Dermis microvascular lymphatic vessel endothelial cell (primary cell): ENCODE data around the gene HBD. TPM values are rescaled to one million over a fixed set of nuclear protein-coding genes. Genes with fewer than 3 reads are reported as not detected.
A peak's percentile ranks its signal among the peaks of the same experiment; 100 is the strongest.

Source experiments
- DNase-seq, 2 donors: peaks; one replicate each; pipeline versions ENCODE4 v3.0.0 to v3.0.0-alpha.2; 2010; ENCODE audit warnings: low read depth in 2 of 2
- total RNA-seq: library from RNA; depleted of rRNA; stranded (reverse); fragments of >200 nt; gene quantifications from 2 replicates; pipeline ENCODE4 v1.2.1, GENCODE V29; 2014

The HBD gene
- total RNA-seq, 1 donor from 2014 or later, result not detected

DNA sequence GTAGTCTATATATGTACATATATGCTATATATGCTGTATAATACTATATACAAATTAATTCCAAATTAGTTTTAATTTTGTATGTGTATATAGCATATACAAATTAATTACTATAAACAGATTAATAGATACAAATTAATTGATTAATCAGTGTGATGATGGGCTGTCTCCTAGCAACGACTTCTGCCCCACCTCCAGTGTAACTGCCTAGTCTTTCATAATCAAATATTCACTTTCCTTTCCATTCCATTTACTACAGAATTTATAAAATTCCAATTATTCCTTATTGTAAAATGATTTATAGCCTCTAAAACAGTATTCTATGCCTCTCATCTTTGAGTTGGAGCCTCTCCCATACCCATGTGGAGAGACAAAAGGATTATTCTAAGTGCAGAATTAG, 976 bp downstream of the HBD start:
- DNase-seq, result no peak

DNA sequence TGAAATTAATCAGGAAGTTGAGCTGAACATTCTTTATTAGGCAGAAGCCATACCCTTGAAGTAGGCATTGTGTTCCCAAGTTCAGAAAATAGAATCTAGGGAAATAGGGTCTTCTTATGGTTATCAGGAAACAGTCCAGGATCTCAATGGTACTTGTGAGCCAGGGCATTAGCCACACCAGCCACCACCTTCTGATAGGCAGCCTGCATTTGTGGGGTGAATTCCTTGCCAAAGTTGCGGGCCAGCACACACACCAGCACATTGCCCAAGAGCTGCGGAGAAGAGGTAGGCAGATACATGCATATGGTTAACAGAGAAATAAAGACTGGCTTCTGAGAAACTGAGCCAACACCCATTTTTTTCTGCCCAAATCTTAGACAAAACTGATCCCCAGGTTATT, 1.5 kb downstream of the HBD start:
- no peak for DNase-seq

DNA sequence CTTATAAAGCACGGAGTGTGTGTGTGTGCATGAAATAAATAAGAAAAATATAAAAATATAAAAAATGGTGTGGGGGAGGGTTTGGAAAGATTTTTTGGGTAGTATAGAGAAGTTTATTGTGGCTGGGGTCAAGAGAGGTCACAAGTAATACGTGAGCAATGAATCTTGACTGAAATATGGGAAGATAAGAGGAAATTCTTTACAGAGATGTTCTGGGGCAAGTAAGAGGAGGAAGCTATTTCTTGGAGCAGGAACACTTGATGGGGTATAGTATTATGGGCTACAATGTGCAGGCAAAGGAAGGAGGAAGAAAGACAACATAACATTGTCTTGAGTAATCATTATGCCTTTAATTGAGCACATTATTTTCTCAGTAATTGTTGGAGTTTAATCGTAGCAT, 2.1 kb downstream of the HBD start:
- DNase-seq, result no peak

DNA sequence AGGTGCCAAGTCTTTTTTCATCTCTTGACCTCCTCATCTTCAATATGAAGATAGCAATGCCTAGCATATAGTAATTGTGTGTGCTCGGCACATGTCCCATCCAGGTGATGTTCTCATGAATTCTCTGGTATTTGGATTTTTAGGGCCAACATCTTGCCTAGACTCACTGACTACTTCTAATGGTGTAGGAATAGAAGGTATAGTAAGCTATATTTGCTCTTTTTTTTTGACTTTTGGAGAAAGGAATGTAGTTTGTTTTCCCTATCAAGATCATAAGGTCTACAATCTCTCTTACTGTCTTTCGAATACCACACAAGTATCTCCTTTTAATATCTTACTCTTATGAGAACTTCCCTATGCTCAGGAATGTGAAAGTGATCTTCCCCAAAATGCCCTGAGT, 3.2 kb downstream of the HBD start:
- DNase-seq, result no peak

DNA sequence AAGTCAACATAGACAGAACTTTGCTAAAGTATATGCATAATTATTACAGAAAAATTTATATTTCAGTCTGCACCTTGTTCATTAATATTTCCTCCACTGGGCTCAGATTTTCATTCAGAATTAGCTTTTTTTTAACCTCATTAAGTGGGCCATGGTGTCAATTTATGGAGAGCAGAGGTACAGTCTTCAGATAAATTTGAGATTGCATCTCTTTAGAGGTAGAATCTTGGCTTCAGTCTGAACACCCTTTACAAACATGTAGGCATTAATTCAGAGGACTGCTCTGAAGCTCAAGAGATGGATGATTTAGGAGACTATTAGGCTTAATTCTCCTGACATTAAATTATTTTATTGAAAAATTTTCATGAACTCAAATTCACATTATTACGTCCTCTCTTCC, 4.0 kb downstream of the HBD start:
- no peak for DNase-seq

DNA sequence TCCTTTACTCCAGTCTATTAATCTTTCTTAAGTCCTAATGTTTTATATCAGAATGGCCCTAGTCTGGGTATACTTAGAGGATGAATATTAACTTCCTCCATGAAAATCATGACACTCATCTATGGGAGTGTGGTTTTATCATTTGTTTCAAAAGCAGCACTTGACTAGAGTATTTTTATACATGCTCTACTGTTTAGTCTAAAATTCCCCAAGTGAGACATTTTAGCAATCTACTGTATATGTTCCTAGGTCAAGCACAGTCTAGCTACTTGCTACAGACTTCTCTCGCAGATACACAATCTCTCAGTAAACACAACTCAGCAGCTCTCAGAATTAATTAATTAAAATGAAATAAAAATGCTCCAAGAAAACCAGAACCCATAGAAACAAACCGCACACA, 4.5 kb downstream of the HBD start:
- no peak for DNase-seq

DNA sequence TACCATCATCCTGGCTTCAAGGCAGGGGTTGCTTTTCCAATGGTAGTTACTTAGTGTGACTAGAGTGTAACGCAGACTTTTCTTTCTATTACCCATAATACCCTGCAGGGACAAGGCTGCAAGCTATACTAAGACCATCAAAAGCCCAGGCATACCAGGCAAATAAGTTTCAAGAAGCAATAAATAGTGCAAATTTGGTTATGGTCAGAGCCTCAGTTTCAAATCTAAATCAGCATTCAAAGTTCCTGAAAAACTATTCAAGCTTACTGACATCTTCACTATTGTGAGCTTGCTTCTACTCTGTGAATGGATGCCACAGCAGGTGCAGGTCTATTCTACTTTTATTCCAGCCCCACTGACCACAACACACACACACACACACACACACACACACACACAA, 4.9 kb downstream of the HBD start:
- no peak for DNase-seq

DNA sequence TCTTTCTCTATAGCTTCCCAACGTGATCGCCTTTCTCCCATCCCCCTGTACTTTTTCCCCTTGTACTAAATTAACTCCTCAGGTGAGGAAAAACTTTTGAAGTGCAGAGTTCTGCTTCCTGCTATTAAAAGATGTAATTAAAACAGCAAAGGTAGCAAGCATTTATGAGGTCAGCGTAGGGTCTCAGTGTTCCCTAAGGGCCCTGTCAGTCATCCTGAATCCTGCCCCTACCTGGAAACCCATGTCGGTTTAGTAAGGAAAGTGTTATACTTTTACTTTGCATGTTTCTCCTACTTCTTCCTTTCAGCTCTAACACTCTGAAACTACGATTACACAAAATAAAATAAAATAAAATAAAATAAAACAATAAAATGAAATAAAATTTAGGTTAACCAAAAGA, 6.2 kb downstream of the HBD start:
- DNase-seq, result no peak

DNA sequence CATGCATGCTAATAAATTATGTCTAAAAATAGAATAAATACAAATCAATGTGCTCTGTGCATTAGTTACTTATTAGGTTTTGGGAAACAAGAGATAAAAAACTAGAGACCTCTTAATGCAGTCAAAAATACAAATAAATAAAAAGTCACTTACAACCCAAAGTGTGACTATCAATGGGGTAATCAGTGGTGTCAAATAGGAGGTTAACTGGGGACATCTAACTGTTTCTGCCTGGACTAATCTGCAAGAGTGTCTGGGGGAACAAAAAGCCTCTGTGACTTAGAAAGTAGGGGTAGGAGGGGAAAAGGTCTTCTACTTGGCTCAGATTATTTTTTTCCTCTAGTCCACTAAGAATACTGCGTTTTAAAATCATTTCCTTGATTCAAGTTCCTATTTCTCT, 6.6 kb downstream of the HBD start:
- no peak for DNase-seq

DNA sequence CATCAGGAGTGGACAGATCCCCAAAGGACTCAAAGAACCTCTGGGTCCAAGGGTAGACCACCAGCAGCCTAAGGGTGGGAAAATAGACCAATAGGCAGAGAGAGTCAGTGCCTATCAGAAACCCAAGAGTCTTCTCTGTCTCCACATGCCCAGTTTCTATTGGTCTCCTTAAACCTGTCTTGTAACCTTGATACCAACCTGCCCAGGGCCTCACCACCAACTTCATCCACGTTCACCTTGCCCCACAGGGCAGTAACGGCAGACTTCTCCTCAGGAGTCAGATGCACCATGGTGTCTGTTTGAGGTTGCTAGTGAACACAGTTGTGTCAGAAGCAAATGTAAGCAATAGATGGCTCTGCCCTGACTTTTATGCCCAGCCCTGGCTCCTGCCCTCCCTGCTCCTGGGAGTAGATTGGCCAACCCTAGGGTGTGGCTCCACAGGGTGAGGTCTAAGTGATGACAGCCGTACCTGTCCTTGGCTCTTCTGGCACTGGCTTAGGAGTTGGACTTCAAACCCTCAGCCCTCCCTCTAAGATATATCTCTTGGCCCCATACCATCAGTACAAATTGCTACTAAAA, 7.5 kb downstream of the HBD start, which contains the start of gene HBB:
Gene HBB (minus strand): TSS at position 340 of the 579 bp plus-strand sequence. CDS start 50 bp downstream, at position 290.
- DNase-seq, result no peak

DNA sequence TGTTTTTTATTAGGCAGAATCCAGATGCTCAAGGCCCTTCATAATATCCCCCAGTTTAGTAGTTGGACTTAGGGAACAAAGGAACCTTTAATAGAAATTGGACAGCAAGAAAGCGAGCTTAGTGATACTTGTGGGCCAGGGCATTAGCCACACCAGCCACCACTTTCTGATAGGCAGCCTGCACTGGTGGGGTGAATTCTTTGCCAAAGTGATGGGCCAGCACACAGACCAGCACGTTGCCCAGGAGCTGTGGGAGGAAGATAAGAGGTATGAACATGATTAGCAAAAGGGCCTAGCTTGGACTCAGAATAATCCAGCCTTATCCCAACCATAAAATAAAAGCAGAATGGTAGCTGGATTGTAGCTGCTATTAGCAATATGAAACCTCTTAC, 8.8 kb downstream of the HBD start:
- no peak for DNase-seq

DNA sequence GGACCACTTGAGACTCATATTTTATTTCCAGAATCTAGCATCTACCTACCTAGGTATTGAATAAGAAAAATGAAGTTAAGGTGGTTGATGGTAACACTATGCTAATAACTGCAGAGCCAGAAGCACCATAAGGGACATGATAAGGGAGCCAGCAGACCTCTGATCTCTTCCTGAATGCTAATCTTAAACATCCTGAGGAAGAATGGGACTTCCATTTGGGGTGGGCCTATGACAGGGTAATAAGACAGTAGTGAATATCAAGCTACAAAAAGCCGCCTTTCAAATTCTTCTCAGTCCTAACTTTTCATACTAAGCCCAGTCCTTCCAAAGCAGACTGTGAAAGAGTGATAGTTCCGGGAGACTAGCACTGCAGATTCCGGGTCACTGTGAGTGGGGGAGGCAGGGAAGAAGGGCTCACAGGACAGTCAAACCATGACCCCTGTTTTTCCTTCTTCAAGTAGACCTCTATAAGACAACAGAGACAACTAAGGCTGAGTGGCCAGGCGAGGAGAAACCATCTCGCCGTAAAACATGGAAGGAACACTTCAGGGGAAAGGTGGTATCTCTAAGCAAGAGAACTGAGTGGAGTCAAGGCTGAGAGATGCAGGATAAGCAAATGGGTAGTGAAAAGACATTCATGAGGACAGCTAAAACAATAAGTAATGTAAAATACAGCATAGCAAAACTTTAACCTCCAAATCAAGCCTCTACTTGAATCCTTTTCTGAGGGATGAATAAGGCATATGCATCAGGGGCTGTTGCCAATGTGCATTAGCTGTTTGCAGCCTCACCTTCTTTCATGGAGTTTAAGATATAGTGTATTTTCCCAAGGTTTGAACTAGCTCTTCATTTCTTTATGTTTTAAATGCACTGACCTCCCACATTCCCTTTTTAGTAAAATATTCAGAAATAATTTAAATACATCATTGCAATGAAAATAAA, 9.5 kb downstream of the HBD start:
- no peak for DNase-seq

DNA sequence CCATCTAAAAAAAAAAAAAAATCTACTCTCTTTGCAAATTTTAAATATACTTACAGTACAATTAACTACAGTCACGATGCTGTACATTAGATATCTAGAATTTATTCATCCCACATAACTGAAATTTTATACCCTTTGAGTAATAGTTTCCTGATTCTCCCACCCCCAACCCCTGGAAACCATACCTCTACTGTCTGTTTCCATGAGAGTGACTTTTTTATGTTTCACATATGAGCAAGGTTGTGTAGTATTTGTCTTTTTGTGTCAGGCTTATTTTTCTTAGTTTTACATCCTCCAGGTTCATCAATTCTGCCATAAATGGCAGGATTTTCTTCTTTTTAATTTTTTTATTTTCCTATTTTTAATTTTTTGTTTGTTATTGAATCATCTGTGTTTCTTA, 10.6 kb downstream of the HBD start:
- DNase-seq, result no peak

DNA sequence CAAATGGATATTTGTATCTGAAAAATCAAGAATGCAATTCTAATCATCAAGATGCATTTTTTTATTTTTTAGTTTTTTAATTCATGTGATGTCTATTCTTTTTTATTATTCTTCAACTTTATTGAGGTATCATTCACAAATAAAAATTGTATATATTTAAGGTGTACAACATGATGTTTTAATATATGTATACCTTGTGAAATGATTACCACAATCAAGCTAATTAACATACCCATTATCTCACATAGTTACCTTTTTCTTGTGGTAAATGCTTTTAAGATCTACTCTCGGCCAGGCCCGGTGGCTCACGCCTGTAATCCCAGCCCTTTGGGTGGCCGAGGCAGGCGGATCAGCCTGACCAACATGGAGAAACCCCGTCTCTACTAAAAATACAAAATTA, 11.1 kb downstream of the HBD start:
- DNase-seq, result no peak

DNA sequence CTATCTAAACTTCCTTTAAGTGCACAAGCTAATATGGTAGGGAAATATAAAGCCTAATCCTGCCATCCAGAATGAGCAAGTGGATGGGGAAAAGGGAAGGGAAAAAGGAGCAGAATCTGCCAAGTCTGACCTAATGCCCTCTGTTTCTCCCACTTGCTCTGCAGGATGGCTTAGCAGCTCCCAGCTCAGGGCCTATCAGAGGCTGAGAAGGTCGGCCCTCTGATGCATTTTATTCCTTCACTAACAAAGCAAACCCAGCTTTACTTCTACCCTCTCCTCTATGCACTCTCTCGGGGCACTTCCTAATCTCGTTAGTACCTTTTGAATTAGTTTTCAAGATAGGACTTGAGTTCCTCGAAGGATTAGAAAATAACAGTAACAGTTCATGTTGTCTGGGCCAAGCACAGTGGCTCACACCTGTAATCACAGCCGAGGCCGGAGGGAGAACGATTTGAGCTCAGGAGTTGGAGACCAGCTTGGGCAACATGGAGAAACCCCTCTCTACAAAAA, 23.9 kb downstream of the HBD start:
- DNase-seq, result no peak

DNA sequence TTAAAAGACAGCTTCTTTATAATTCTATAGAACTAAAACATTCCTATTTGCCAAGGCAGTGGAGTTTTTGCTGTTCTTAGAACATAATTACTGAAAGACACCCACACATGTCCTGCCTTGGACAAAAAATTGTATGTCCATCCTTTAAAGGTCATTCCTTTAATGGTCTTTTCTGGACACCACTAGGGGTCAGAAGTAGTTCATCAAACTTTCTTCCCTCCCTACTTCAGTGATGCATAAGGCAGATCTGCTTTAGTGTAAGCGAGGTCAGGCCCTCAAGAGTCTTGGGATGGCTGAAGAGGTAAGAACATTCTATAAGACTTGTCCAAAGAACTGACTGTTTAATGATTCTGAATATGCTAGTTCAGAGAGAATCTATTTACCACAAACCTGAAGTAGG, 29.5 kb downstream of the HBD start:
- peak; percentile 24 to 69 for DNase-seq

DNA sequence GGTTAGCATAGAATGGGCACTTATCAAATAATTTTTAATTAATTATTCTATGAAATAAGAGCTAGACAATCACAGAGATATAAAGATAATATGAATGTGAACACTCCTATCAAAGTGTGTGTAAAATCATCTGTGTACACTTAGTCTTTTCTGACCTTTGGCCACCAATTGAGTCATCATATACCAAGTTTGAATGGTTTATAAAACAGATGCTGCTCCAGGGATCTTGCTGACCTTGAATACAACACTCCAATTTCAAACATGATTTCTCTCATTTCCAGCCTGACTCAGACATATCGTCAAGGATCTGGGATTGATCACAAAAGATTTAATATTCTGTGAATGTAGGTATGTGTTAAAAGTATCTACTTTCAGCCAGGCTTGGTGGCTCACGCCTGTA, 30.9 kb downstream of the HBD start:
- DNase-seq, result no peak

DNA sequence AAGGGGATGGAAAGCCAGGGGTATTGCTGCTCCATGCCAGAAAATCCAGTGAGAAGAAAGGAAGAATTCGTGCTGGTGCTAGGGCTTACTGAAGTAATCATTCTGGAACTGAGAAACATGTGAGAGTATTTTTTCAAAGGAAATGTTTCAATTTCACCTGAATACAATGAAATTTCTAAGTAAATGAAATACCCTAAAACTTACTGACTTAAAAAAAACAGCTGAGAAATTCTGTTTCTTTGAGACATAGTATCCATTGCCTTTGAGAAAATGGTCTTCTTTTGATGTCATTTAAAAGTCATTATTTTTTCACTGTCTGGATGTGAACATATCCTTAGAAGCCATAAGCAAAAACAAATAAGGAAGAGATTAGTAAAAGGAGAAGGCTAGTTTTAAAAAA, 33.7 kb downstream of the HBD start, which contains the start of gene OR51V1:
Gene OR51V1 (minus strand): TSS at position 101 of the 400 bp plus-strand sequence. CDS start 0 bp downstream, at position 101.
- DNase-seq, result no peak

DNA sequence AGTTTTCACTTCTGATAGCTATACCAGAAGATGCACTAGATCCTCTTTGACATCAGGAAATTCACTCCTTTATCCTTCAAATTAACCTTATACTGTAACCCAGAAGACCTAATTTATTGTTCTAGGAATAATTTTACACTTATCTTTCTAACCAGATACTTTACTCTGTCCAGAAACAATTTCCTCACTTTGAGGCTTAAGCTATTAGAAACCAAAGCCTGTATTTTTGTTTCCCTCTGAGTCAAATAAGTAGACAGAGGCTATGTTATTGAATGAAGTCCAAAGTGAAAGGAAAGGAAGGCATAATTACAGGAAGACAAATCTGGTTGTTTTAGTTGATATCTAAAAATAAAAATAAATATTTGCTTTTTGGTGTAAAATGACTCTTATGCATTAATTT, 36.0 kb downstream of the HBD start:
- no peak for DNase-seq

DNA sequence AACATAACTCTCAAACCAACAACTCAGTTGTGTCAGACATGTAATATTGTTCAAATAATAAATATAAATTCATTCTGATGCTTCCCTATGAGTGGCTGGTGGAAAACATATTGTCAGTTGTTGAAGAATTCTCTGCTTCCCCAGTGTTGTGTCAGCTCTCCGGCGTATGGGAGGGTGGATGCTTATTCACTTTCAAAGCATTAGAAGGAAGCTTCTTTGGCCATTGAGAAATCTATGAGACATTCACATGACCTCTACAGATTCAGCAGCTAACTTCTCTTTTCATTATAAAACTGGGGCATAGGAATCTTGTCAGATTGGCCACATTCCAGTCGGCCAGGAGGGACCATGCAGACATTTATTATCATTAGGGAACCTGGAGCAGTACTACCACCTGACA, 36.7 kb downstream of the HBD start:
- DNase-seq, result no peak

DNA sequence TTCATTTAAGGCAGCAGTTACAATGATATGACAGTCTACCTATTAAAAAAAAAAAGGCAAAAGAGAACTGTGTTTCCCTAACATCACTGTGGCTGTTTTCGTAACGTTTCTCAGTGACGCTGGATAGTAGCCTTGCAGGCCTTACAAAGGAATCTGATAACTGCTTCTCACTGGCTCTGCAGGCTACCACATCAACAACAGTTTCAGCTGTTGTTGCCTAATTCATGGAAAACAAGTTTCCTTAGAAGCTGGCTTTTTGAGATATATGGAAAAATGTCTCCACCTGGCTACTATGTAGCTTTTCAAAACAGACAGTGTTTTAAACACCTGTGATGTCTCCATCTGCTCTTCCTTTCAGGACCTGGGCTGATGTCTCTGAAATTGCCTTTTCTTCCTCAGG, 37.6 kb downstream of the HBD start:
- no peak for DNase-seq

DNA sequence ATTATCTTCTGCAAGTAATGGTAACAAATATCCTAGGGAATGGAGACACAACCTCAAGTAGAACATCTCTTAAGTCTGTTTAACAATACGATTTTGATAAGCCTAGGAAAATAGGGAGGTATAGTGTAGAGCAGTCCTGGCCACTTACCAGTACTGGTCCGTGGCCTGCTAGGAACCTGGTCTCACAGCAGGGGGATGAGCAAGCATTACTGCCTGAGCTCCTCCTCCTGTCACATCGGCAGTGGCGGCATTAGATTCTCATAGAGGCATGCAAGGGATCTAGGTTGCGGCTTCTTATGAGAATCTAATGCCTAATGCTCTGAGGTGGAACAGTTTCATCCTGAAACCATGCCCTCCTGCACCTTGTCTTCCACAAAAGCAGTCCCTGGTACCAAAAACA, 38.2 kb downstream of the HBD start:
- no peak for DNase-seq

DNA sequence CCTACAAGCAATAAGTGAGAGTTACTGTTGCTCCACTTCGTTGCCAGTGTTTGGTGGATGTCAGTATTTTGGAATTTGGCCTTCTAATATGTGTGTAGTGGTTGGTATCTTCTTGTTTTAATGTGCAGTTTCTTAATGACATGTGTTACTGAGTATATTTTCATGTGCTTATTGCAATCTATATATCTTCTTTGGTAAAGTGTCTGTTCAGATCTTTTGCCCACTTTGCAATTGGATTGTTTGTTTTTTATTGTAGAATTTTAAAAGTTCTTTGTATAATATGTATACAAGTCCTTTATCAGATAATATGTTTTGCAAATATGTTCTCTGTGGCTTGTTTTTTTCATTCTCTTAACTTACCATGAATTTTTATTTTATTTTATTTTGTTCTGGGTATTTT, 41.5 kb downstream of the HBD start:
- no peak for DNase-seq
